ENCODE results near the gene ZNF580. TPM values are rescaled to one million over a fixed set of nuclear protein-coding genes. Genes with fewer than 3 reads are reported as not detected.
A peak's percentile ranks its signal among the peaks of the same experiment; 100 is the strongest.

The ZNF580 gene
- total and polyA plus RNA-seq, 2 experiments from 2014 or later, result 10.1 to 53.8 TPM

DNA sequence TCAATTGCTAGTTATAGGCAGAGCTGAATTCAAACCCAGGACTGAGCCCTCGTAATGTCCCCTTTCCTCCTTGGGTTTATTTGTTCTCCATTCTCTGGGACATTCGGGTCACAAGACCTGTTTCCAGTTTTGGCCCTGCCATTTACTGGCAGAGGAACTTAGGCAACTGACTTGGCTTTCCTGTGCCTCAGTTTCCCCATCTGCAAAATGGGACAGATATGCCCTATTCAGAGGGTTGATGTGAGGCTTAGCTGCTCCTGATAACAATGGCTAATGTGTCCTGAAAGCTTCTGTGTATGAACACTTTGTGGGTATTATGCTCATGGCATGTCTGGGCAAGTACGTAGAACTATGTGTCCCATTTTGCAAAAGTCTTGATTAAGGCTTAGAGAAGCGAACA lies 39.7 kb upstream of the ZNF580 start:
- Histone ChIP-seq H4K20me1 (ENCODE audit: insufficient read depth, poor library complexity, severe bottlenecking) (no peaks in the 10 kb centered on the region), H3K36me3 (replicated peaks; ENCODE audit: insufficient read depth, low read depth) (no peaks in the 10 kb centered on the region), H3K4me2 (peak overlapping the region; percentile 93), H3K27ac (peak overlapping the region; percentile 98), H3K9me3 (ENCODE audit: low read depth) (no peaks in the 10 kb centered on the region), H3K9me2 (replicated peaks; ENCODE audit: insufficient read depth) (no peaks in the 10 kb centered on the region), H3K27me3 (no peaks in the 10 kb centered on the region), H3K4me3 (peak overlapping the region; percentile 76), H2AFZ (peak overlapping the region; percentile 74), H3K79me2 (peaks cover 9% of the 10 kb centered on the region), H3K4me1 (ENCODE audit: insufficient read depth) (peaks cover 13% of the 10 kb centered on the region)
- TF ChIP-seq, protein P1, sequence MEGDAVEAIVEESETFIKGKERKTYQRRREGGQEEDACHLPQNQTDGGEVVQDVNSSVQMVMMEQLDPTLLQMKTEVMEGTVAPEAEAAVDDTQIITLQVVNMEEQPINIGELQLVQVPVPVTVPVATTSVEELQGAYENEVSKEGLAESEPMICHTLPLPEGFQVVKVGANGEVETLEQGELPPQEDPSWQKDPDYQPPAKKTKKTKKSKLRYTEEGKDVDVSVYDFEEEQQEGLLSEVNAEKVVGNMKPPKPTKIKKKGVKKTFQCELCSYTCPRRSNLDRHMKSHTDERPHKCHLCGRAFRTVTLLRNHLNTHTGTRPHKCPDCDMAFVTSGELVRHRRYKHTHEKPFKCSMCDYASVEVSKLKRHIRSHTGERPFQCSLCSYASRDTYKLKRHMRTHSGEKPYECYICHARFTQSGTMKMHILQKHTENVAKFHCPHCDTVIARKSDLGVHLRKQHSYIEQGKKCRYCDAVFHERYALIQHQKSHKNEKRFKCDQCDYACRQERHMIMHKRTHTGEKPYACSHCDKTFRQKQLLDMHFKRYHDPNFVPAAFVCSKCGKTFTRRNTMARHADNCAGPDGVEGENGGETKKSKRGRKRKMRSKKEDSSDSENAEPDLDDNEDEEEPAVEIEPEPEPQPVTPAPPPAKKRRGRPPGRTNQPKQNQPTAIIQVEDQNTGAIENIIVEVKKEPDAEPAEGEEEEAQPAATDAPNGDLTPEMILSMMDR (IDR thresholded peaks at IDR 0.05; ENCODE audit: poor library complexity), result no peak
- TF ChIP-seq EZH2phosphoT487 (IDR thresholded peaks at IDR 0.05; ENCODE audit: low read depth, severe bottlenecking, unreplicated experiment) (no peak), EZH2 (IDR thresholded peaks at IDR 0.05; ENCODE audit: borderline replicate concordance) (no peak)
- no peak for DNase-seq (ENCODE audit: low spot score)
- 91% methylated on average over 4 of the region's 4 CpGs for WGBS (ENCODE audit: low lambda C conversion rate, missing lambda C conversion rate)

DNA sequence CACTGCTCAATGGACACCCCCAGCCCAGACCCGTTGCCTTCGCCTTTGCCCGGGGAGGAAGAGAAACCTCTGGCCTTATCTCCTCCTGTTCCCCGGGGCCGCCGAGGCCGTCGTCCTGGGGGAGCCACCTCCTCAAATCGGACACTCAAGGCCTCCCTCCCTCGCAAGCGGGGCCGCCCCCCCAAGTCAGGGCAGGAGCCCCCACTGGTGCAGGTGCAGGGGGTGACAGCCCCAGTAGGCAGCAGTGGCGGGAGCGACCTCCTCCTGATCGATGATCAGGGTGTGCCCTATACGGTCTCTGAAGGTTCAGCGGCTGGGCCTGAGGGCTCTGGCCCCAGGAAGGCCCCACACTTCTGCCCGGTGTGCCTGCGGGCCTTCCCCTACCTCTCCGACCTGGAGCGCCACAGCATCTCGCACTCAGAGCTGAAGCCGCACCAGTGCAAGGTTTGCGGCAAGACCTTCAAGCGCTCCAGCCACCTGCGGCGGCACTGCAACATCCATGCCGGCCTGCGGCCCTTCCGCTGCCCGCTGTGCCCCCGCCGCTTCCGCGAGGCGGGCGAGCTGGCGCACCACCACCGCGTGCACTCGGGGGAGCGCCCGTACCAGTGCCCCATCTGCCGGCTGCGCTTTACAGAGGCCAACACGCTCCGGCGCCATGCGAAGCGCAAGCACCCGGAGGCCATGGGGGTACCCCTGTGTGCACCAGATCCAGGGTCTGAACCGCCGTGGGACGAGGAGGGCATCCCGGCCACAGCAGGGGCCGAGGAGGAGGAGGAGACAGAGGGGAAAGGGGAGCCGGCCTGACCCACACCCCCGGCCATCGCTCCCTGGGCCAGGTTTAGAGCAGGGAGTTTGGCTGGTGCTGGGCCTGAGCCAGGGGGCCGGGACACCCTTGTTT lies 38.4 kb upstream of the ZNF580 start:
- H3K4me3 ChIP-seq, result no peak overlapping the region
- peaks cover 19% of the 10 kb centered on the region for H3K4me1 ChIP-seq (ENCODE audit: insufficient read depth)

DNA sequence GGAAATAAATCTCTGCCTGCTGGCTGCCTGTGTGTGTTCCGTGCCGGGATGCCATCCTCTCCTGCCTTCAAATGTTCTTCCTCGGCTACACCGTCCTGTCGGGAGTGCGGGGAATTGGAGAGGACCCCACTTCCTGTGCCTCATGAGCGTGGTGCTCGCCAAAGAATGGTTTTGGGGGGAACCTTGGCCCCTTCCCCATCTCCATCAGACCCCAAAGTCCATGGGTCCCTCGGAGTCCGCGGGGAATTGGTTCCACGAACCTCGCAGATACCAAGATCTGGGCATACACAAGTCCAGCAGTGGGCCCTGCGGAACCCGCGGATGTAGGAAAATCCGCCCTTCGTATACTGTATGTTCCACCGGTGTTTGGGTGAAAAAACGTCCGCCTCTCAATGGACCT lies 37.7 kb upstream of the ZNF580 start:
- no peaks in the 10 kb centered on the region for H3K9me2 ChIP-seq (replicated peaks; ENCODE audit: insufficient read depth)
- peaks cover 19% of the 10 kb centered on the region for H3K4me1 ChIP-seq (ENCODE audit: insufficient read depth)
- no peaks in the 10 kb centered on the region for H3K36me3 ChIP-seq (replicated peaks; ENCODE audit: insufficient read depth, low read depth)
- H3K79me2 ChIP-seq, result peaks cover 27% of the 10 kb centered on the region
- no peaks in the 10 kb centered on the region for H3K9me3 ChIP-seq (ENCODE audit: low read depth)
- no peak overlapping the region for H3K4me2 ChIP-seq
- no peak overlapping the region for H3K27ac ChIP-seq
- H3K4me3 ChIP-seq, result no peak overlapping the region
- peaks cover 3% of the 10 kb centered on the region for H4K20me1 ChIP-seq (ENCODE audit: insufficient read depth, poor library complexity, severe bottlenecking)
- TF ChIP-seq EZH2phosphoT487 (IDR thresholded peaks at IDR 0.05; ENCODE audit: low read depth, severe bottlenecking, unreplicated experiment), result no peak
- no peak for TF ChIP-seq EZH2 (IDR thresholded peaks at IDR 0.05; ENCODE audit: borderline replicate concordance)
- TF ChIP-seq, protein P1 (IDR thresholded peaks at IDR 0.05; ENCODE audit: poor library complexity), result no peak
- H2AFZ ChIP-seq, result no peak overlapping the region
- no peaks in the 10 kb centered on the region for H3K27me3 ChIP-seq
- 94% methylated on average over 20 of the region's 21 CpGs for WGBS (ENCODE audit: low lambda C conversion rate, missing lambda C conversion rate)
- DNase-seq (ENCODE audit: low spot score), result no peak

More for the DNA sequence above, 38.4 kb upstream of the ZNF580 start:
- Histone ChIP-seq H3K36me3 (replicated peaks; ENCODE audit: insufficient read depth, low read depth) (no peaks in the 10 kb centered on the region), H3K79me2 (peaks cover 19% of the 10 kb centered on the region), H3K9me2 (replicated peaks; ENCODE audit: insufficient read depth) (no peaks in the 10 kb centered on the region), H3K9me3 (ENCODE audit: low read depth) (no peaks in the 10 kb centered on the region), H4K20me1 (ENCODE audit: insufficient read depth, poor library complexity, severe bottlenecking) (no peaks in the 10 kb centered on the region), H2AFZ (no peak overlapping the region), H3K27me3 (no peaks in the 10 kb centered on the region), H3K4me2 (no peak overlapping the region), H3K27ac (no peak overlapping the region)
- WGBS (ENCODE audit: low lambda C conversion rate, missing lambda C conversion rate), result 98% methylated on average over 57 of the region's 60 CpGs
- DNase-seq (ENCODE audit: low spot score), result no peak
- TF ChIP-seq, protein P1 (IDR thresholded peaks at IDR 0.05; ENCODE audit: poor library complexity), result no peak
- TF ChIP-seq EZH2 (IDR thresholded peaks at IDR 0.05; ENCODE audit: borderline replicate concordance) (no peak), EZH2phosphoT487 (IDR thresholded peaks at IDR 0.05; ENCODE audit: low read depth, severe bottlenecking, unreplicated experiment) (no peak)
